ENCODE measurements around the gene TRIO.
A peak's percentile ranks its signal among the peaks of the same experiment; 100 is the strongest.

TRIO gene

GRCh38 chr5:14349029-14349428, 205.9 kb downstream of the TRIO start:
- DNase-seq (ENCODE audit: low read depth in 2 of 2): no peak
- TF ChIP-seq, protein P1, sequence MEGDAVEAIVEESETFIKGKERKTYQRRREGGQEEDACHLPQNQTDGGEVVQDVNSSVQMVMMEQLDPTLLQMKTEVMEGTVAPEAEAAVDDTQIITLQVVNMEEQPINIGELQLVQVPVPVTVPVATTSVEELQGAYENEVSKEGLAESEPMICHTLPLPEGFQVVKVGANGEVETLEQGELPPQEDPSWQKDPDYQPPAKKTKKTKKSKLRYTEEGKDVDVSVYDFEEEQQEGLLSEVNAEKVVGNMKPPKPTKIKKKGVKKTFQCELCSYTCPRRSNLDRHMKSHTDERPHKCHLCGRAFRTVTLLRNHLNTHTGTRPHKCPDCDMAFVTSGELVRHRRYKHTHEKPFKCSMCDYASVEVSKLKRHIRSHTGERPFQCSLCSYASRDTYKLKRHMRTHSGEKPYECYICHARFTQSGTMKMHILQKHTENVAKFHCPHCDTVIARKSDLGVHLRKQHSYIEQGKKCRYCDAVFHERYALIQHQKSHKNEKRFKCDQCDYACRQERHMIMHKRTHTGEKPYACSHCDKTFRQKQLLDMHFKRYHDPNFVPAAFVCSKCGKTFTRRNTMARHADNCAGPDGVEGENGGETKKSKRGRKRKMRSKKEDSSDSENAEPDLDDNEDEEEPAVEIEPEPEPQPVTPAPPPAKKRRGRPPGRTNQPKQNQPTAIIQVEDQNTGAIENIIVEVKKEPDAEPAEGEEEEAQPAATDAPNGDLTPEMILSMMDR (IDR thresholded peaks at IDR 0.05; ENCODE audit: low read depth, low read length): no peak
- no peak overlapping the region for H3K4me3 ChIP-seq (replicated peaks in 1 of 2; ENCODE audit: low read depth in 2 of 2, low read length in 2 of 2)

GRCh38 chr5:14351086-14351661, 208.0 kb downstream of the TRIO start:
- DNase-seq (ENCODE audit: low read depth in 2 of 2): no peak
- H3K4me3 ChIP-seq (replicated peaks in 1 of 2; ENCODE audit: low read depth in 2 of 2, low read length in 2 of 2): no peak overlapping the region
- TF ChIP-seq, protein P1 (IDR thresholded peaks at IDR 0.05; ENCODE audit: low read depth, low read length): no peak

GRCh38 chr5:14351845-14352712, 208.9 kb downstream of the TRIO start:
- no peak overlapping the region for H3K4me3 ChIP-seq (replicated peaks in 1 of 2; ENCODE audit: low read depth in 2 of 2, low read length in 2 of 2)
- DNase-seq (ENCODE audit: low read depth in 2 of 2): peak; percentile 73 to 78
- TF ChIP-seq, protein P1 (IDR thresholded peaks at IDR 0.05; ENCODE audit: low read depth, low read length): peak; percentile 99

DNA sequence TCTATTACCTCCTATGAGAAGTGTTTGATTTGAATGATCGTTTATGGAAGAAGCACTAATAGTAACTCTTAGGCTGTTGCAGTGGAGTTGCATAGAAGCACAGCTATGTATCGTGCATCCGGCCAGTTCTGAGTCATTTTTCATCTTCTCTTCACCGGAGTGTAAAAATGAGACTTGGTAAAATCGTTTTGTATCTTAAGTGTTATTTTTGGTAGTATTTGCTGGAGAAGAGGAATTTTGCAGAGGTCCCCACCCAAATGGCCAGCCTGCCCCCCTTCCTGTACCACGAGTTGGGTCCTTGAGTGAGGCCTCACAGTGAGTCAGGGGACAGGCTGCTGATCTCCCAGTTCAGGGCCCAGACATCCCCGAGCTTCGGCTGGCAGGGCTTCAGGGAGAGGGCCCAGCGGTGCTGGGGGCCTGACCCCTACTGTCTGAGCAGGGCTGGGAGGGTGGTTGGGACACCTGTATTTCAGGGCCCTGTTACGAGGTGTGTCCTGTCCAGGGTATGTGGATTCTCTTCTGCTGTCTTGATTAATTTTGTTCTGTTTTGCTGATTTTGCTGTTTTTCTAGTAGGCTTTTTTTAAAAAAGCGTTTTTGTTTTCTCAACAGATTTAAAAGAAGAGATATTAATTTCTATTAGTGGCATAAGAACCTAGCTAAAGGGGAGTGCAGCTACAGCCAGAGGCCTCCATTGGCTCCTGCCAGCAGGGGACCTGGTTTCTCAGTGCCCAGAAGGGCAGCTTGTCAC, 210.8 kb downstream of the TRIO start:
- H3K4me3 ChIP-seq (replicated peaks in 1 of 2; ENCODE audit: low read depth in 2 of 2, low read length in 2 of 2): no peak overlapping the region
- peak in 1 of 2 donors; percentile 61 for DNase-seq (ENCODE audit: low read depth in 2 of 2)
- TF ChIP-seq, protein P1 (IDR thresholded peaks at IDR 0.05; ENCODE audit: low read depth, low read length): no peak

DNA sequence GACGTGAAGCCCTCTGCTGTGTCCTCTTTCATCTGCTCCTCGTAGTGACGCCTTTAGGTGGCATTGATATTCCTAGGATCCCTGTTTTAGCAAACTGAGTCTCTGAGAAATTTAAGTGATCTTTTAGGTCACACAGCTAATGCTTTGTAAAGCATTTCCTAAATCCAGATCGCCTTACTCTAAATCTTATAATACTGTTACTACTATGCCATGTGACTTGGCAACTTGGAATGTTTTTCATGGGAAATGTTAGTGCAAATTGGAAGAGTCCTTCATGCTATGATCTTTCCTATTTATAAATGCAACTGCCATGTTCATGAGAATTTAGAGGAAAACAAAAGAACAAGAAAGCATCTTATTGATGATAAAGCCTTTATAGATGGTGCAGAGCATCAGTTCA, 212.2 kb downstream of the TRIO start:
- no peak overlapping the region for H3K4me3 ChIP-seq (replicated peaks in 1 of 2; ENCODE audit: low read depth in 2 of 2, low read length in 2 of 2)
- no peak for DNase-seq (ENCODE audit: low read depth in 2 of 2)
- TF ChIP-seq, protein P1 (IDR thresholded peaks at IDR 0.05; ENCODE audit: low read depth, low read length): no peak

DNA sequence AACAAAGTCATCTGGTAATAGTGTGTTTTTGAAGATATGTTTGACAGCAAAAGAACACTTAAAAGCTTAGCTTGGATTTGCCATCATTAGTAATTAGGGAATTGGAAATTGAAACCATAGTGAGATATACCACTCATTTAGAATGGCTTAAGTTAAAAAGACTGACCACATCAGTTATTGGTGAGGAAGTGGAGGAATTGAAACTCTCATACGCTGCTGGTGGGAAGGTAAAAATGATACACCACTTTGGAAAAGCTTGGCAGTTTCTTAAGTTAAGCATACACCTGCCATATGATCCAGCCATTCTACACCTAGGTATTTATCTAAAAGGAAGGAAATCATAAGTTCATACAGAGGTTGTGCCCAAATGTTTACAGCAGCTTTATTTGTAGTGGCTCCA, 213.2 kb downstream of the TRIO start:
- TF ChIP-seq, protein P1 (IDR thresholded peaks at IDR 0.05; ENCODE audit: low read depth, low read length): no peak
- H3K4me3 ChIP-seq (replicated peaks in 1 of 2; ENCODE audit: low read depth in 2 of 2, low read length in 2 of 2): no peak overlapping the region
- no peak for DNase-seq (ENCODE audit: low read depth in 2 of 2)

Measured in cardiac fibroblast (primary cell).